Kidney (tissue), 14 donors: ENCODE measurements around the gene BIRC6. TPM values are rescaled to one million over a fixed set of nuclear protein-coding genes. Genes with fewer than 3 reads are reported as not detected.

Source experiments
- DNase-seq, 5 donors: peaks; one replicate each; pipeline ENCODE4 v3.0.0-alpha.2; 2013 to 2020
- FAIRE-seq: peaks from 2 replicates; lab custom pipeline; 2012; peaks lifted over from hg19 to GRCh38; lab: Jason Lieb, UNC
- H3K27ac ChIP-seq, 2 donors: one replicate each; pipeline ENCODE4 v1.7.0; 2013; ENCODE audit warnings: low read depth in 2 of 2, low read length in 2 of 2, inconsistent platforms in 1 of 2
- H3K27me3 ChIP-seq: one replicate; pipeline ENCODE4 v1.7.1; 2013; ENCODE audit warnings: low read length, inconsistent platforms; ENCODE audit not compliant: control insufficient read depth, insufficient read depth
- H3K36me3 ChIP-seq, 3 donors: one replicate each; pipeline versions ENCODE4 v1.7.0 to v1.7.1; 2013; ENCODE audit warnings: low read length in 3 of 3, control low read depth in 1 of 3, inconsistent platforms in 1 of 3; ENCODE audit not compliant: insufficient read depth in 3 of 3, control insufficient read depth in 2 of 3
- H3K4me1 ChIP-seq, 3 donors: one replicate each; pipeline versions ENCODE4 v1.7.0 to v1.7.1; 2013; ENCODE audit warnings: low read length in 3 of 3, inconsistent platforms in 1 of 3, low read depth in 1 of 3; ENCODE audit not compliant: control insufficient read depth in 2 of 3, insufficient read depth in 2 of 3
- H3K4me3 ChIP-seq, 3 donors: one replicate each; pipeline versions ENCODE4 v1.7.0 to v1.8.1; 2013; ENCODE audit warnings: low read length in 3 of 3, control low read depth in 1 of 3, inconsistent platforms in 1 of 3
- H3K9ac ChIP-seq, 3 donors: one replicate each; pipeline versions ENCODE4 v1.7.0 to v1.7.1; 2013; ENCODE audit warnings: low read length in 3 of 3, control low read depth in 1 of 3, inconsistent platforms in 1 of 3
- H3K9me3 ChIP-seq, 3 donors: one replicate each; pipeline versions ENCODE4 v1.7.0 to v1.7.1; 2013; ENCODE audit warnings: low read length in 3 of 3, control low read depth in 1 of 3, inconsistent platforms in 1 of 3; ENCODE audit not compliant: control insufficient read depth in 2 of 3, insufficient read depth in 1 of 3
- intact Hi-C: fragments of 100-400 bp; cut with DNase I; formaldehyde crosslinking; loops from one replicate; pipeline ENCODE4 v1.11.1; 2022
- polyA plus RNA-seq: library from polyadenylated mRNA; stranded (reverse); fragments of 350-450 nt; fragmentation: Illumina TruSeq; extraction: RNeasy Lipid Tissue Mini Kit (QIAGEN cat#74804); gene quantifications from one replicate; pipeline ENCODE4 v1.2.3, GENCODE V29; 2014; ENCODE audit warnings: low read depth, low replicate concordance; ENCODE audit not compliant: insufficient read depth
- total RNA-seq: library from RNA; stranded (reverse); fragmentation: NEBNext Ultra II Directional; extraction: Animal tissue kit (Norgen Biotek cat#: 25700); gene quantifications from one replicate; pipeline ENCODE4 v1.2.1, GENCODE V29; 2021
- TF ChIP-seq, protein P1 (sequence below): IDR thresholded peaks from 3 replicates; pipeline ENCODE4 v1.5.1; 2012; ENCODE audit warnings: mild to moderate bottlenecking, moderate library complexity, borderline replicate concordance; ENCODE audit not compliant: insufficient read depth; ENCODE audit errors: extremely low read depth
- donor health status: control.
- donor health status: control.
- donor health status: control.
- donor health status: control.
- donor health status: control.
- donor health status: DM: yes; HTN: yes; CAD: no.
- donor health status: Normal renal cell carcinoma (clear cell type).

Gene BIRC6
- total and polyA plus RNA-seq, 2 donors from 2014 or later, result 12.8 to 113 TPM

DNA sequence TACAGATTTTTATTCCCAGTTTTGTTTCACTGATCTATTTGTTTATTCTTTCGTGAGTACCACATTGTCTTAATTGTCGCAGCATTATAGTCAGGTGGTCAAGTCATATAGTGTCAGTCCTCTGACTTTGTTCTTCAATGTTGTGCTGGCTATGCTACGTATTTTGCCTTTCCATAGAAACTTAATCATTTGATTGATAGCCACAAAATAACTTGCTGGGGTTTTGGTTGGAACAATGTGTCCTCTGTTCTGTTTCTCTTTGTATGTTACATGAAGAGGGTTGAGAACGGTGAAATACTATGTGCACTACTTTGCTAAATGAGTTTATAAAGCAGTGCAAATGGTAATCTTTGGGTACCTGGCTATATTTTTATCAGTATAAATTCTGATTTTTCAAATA is 206.1 kb downstream of the BIRC6 start:
- Histone ChIP-seq H3K4me3 (no peak overlapping the region), H3K27ac (no peak overlapping the region), H3K9me3 (peaks cover 0 to 2% (median 1%) of the 10 kb centered on the region in 3 donors), H3K4me1 (no peaks in the 10 kb centered on the region), H3K27me3 (no peaks in the 10 kb centered on the region), H3K9ac (no peak overlapping the region), H3K36me3 (peaks cover 0 to 7% (median 5%) of the 10 kb centered on the region in 3 donors)
- DNase-seq (no peak), FAIRE-seq (no peak)
- intact Hi-C loops, result no loop called here
- TF ChIP-seq, protein P1, sequence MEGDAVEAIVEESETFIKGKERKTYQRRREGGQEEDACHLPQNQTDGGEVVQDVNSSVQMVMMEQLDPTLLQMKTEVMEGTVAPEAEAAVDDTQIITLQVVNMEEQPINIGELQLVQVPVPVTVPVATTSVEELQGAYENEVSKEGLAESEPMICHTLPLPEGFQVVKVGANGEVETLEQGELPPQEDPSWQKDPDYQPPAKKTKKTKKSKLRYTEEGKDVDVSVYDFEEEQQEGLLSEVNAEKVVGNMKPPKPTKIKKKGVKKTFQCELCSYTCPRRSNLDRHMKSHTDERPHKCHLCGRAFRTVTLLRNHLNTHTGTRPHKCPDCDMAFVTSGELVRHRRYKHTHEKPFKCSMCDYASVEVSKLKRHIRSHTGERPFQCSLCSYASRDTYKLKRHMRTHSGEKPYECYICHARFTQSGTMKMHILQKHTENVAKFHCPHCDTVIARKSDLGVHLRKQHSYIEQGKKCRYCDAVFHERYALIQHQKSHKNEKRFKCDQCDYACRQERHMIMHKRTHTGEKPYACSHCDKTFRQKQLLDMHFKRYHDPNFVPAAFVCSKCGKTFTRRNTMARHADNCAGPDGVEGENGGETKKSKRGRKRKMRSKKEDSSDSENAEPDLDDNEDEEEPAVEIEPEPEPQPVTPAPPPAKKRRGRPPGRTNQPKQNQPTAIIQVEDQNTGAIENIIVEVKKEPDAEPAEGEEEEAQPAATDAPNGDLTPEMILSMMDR, result no peak

DNA sequence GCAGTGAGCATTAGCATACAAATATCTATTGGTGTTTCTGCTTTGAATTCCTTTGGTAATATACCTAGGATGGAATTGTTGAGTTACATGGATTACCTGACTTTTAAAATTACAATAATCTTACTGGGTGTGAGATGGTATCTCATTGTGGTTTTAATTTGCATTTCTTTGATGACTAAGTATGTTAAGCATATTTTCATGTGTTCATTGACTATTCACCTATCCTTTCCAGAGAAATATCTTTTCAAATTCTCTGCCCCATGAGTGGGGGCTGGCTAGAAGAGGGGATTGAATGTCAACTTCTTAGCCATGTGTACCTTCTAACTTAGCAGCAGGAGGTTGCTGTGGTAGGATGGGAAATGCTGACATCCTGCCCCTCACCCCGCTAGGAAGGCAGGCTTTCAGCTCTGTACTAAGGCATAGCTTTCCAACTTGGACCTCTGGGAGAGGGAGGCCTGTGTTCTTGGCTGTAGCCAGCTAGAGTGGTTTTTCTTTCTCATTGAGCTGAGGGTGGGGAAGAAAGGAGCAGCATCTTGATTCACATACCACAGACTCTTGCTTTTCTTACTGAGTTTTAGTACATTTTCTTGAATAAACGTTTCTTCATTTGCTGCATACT is 207.7 kb downstream of the BIRC6 start:
- Histone ChIP-seq H3K9ac (no peak overlapping the region), H3K9me3 (peaks cover 0 to 2% (median 1%) of the 10 kb centered on the region in 3 donors), H3K4me3 (no peak overlapping the region), H3K27ac (no peak overlapping the region), H3K27me3 (no peaks in the 10 kb centered on the region), H3K4me1 (no peaks in the 10 kb centered on the region), H3K36me3 (peaks cover 0 to 7% (median 3%) of the 10 kb centered on the region in 3 donors)
- TF ChIP-seq, protein P1, result no peak
- intact Hi-C loops, result no loop called here
- FAIRE-seq (no peak), DNase-seq (no peak)

DNA sequence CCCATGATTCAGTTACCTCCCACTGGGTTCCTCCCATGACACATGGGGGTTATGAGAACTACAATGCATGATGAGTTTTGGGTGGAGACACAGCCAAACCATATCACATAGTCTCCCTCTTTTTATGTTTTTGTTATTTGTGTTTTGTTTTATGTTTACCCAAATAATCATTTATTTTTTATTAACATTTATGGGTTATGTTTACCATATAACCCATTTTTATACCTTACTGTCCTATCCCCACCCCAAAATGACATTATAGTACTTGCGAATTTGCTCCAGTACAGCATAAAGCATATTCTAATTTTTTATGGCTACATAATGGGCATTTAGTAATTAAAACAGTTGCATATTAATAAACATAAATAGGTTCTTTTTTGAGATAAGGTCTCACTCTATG is 209.1 kb downstream of the BIRC6 start:
- TF ChIP-seq, protein P1, result no peak
- Histone ChIP-seq H3K4me1 (no peaks in the 10 kb centered on the region), H3K36me3 (peaks cover 0 to 7% (median 3%) of the 10 kb centered on the region in 3 donors), H3K4me3 (no peak overlapping the region), H3K9me3 (peaks cover 0 to 2% (median 1%) of the 10 kb centered on the region in 3 donors), H3K27ac (no peak overlapping the region), H3K27me3 (no peaks in the 10 kb centered on the region), H3K9ac (no peak overlapping the region)
- intact Hi-C loops, result no loop called here
- FAIRE-seq (no peak), DNase-seq (no peak)
